HG03175 (cell line): ENCODE data around the gene NPHP1.
"Not testable (repeated sequence)": the region's sequence is repeated elsewhere in the genome, so short reads cannot be mapped to it uniquely, and the experiment has no call there.

Experiments
- ATAC-seq: cut with Tn5 transposase; IDR thresholded peaks from one replicate; pipeline ENCODE4 v1.9.1; 2021; ENCODE audit warnings: mild to moderate bottlenecking, moderate library complexity; ENCODE audit not compliant: unreplicated experiment

Gene NPHP1

GRCh38 chr2:110105183-110105582, 99.6 kb downstream of the NPHP1 start:
- no peak for ATAC-seq

- no peak for ATAC-seq
These were observed 100.6 kb downstream of the NPHP1 start for GRCh38 chr2:110104025-110104771.

- no peak for ATAC-seq
These were observed 101.5 kb downstream of the NPHP1 start for GRCh38 chr2:110103061-110103961.

GRCh38 chr2:110101901-110102803, 102.7 kb downstream of the NPHP1 start:
- ATAC-seq: no peak

- no peak for ATAC-seq
These were observed 103.5 kb downstream of the NPHP1 start for GRCh38 chr2:110101280-110101844.

GRCh38 chr2:110100880-110101279, 103.9 kb downstream of the NPHP1 start:
- not testable (repeated sequence) for ATAC-seq

GRCh38 chr2:110100480-110100879, 104.3 kb downstream of the NPHP1 start:
- ATAC-seq: no peak

GRCh38 chr2:110099471-110100225, 105.2 kb downstream of the NPHP1 start:
- ATAC-seq: no peak

- ATAC-seq: no peak
These were observed 105.8 kb downstream of the NPHP1 start for GRCh38 chr2:110099038-110099425.

- ATAC-seq: no peak
These were observed 107.2 kb downstream of the NPHP1 start for GRCh38 chr2:110097506-110098220.

GRCh38 chr2:110095994-110096633, 108.7 kb downstream of the NPHP1 start:
- ATAC-seq: no peak

- not testable (repeated sequence) for ATAC-seq
These were observed 109.8 kb downstream of the NPHP1 start for GRCh38 chr2:110094884-110095534.

- not testable (repeated sequence) for ATAC-seq
These were observed 110.9 kb downstream of the NPHP1 start for GRCh38 chr2:110093924-110094323.

GRCh38 chr2:110090164-110090563, 114.6 kb downstream of the NPHP1 start:
- ATAC-seq: not testable (repeated sequence)

- not testable (repeated sequence) for ATAC-seq
These were observed 121.1 kb downstream of the NPHP1 start for GRCh38 chr2:110083757-110084156.

- not testable (repeated sequence) for ATAC-seq
These were observed 121.7 kb downstream of the NPHP1 start for GRCh38 chr2:110083162-110083561.

GRCh38 chr2:110078104-110078503, 126.7 kb downstream of the NPHP1 start:
- ATAC-seq: not testable (repeated sequence)

GRCh38 chr2:110075896-110076295, 128.9 kb downstream of the NPHP1 start:
- ATAC-seq: not testable (repeated sequence)
